MM.1S (cell line): ENCODE results near the gene THRSP.

ENCODE experiments used
- DNase-seq: peaks from one replicate; pipeline ENCODE4 v3.0.0-alpha.2; 2015
- H2AFZ ChIP-seq: fragments of 300-600 bp; sonication (generic); 2 replicates; pipeline ENCODE4 v1.6.0; 2016; ENCODE audit warnings: antibody characterized with exemption, low read length
- H3F3A ChIP-seq: fragments of 300-600 bp; sonication (generic); 2 replicates; pipeline ENCODE4 v1.6.1; 2016; ENCODE audit warnings: mild to moderate bottlenecking, antibody characterized with exemption, low read length, moderate library complexity, mixed read lengths; ENCODE audit not compliant: insufficient read depth
- H3K27ac ChIP-seq: fragments of 300-600 bp; sonication (generic); 2 replicates; pipeline ENCODE4 v1.5.1; 2016; ENCODE audit warnings: mild to moderate bottlenecking, low read length
- H3K27me3 ChIP-seq: fragments of 300-600 bp; sonication (generic); replicated peaks from 2 replicates; pipeline ENCODE4 v1.6.0; 2016; ENCODE audit warnings: low read length; ENCODE audit not compliant: insufficient read depth
- H3K36me3 ChIP-seq: fragments of 300-600 bp; sonication (generic); replicated peaks from 2 replicates; pipeline ENCODE4 v1.6.1; 2016; ENCODE audit warnings: mild to moderate bottlenecking, low read length, mixed read lengths; ENCODE audit not compliant: insufficient read depth
- H3K4me1 ChIP-seq: fragments of 300-600 bp; sonication (generic); 2 replicates; pipeline ENCODE4 v1.6.1; 2016; ENCODE audit warnings: low read length, mixed read lengths
- H3K4me2 ChIP-seq: fragments of 300-600 bp; sonication (generic); 2 replicates; pipeline ENCODE4 v1.6.0; 2016; ENCODE audit warnings: low read depth, low read length
- H3K4me3 ChIP-seq: fragments of 300-600 bp; sonication (generic); 2 replicates; pipeline ENCODE4 v1.5.1; 2016; ENCODE audit warnings: low read length, mixed read lengths
- H3K79me2 ChIP-seq: fragments of 300-600 bp; sonication (generic); 2 replicates; pipeline ENCODE4 v1.6.1; 2016; ENCODE audit warnings: mixed run types, low read length, mixed read lengths
- H3K9ac ChIP-seq: fragments of 300-600 bp; sonication (generic); 2 replicates; pipeline ENCODE4 v1.6.1; 2016; ENCODE audit warnings: low read length, mixed read lengths
- H3K9me2 ChIP-seq: fragments of 300-600 bp; sonication (generic); replicated peaks from 2 replicates; pipeline ENCODE4 v1.6.1; 2016; ENCODE audit warnings: mild to moderate bottlenecking, low read length, mixed read lengths; ENCODE audit not compliant: insufficient read depth
- H3K9me3 ChIP-seq: fragments of 300-600 bp; sonication (generic); replicated peaks from 2 replicates; pipeline ENCODE4 v1.6.1; 2016; ENCODE audit warnings: mild to moderate bottlenecking, low read length, mixed read lengths; ENCODE audit not compliant: insufficient read depth
- H4K20me1 ChIP-seq: fragments of 300-600 bp; sonication (generic); 2 replicates; pipeline ENCODE4 v1.6.1; 2016; ENCODE audit warnings: mild to moderate bottlenecking, low read length, moderate library complexity, mixed read lengths; ENCODE audit not compliant: insufficient read depth
- EZH2 ChIP-seq: fragments of 300-600 bp; sonication (generic); optimal IDR thresholded peaks from 2 replicates; pipeline ENCODE3; 2017; ENCODE audit warnings: low read depth, mild to moderate bottlenecking, antibody characterized with exemption, low read length, mixed read lengths
- EZH2phosphoT487 ChIP-seq: fragments of 300-600 bp; sonication (generic); IDR thresholded peaks from 2 replicates; pipeline ENCODE4 v1.6.1; 2018; ENCODE audit warnings: antibody characterized with exemption, low read length
- TF ChIP-seq, protein P1 (sequence below): fragments of 300-600 bp; sonication (generic); IDR thresholded peaks from 2 replicates; pipeline ENCODE4 v1.5.1; 2016; ENCODE audit warnings: antibody characterized with exemption, low read length, mixed read lengths

The THRSP gene

DNA sequence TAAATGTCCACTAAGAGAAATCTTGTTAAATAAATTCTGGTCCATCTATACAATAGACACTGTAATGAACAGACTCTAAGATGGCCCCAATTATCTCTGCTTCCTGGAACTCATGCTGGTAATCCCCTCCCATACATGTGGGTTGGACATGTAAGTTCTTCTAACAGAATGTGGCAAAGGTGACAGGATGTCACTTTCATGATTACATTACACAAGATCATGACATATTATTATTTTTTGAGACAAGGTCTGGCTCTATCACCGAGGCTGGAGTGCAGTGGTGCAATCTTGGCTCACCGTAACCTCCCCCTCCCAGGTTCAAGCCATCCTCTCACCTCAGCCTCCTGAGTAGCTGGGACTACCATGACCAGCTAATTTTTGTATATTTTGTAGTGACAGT is 30.6 kb downstream of the THRSP start:
- Histone ChIP-seq H3K9me2 (no peaks in the 10 kb centered on the region), H4K20me1 (no peaks in the 10 kb centered on the region), H3K9me3 (no peaks in the 10 kb centered on the region), H3K79me2 (no peaks in the 10 kb centered on the region), H3F3A (no peaks in the 10 kb centered on the region), H3K27me3 (no peaks in the 10 kb centered on the region), H3K36me3 (no peaks in the 10 kb centered on the region), H3K4me1 (no peaks in the 10 kb centered on the region), H3K9ac (no peak overlapping the region), H3K27ac (no peak overlapping the region), H2AFZ (no peak overlapping the region), H3K4me2 (no peak overlapping the region), H3K4me3 (no peak overlapping the region)
- TF ChIP-seq EZH2: no peak
- no peak for TF ChIP-seq EZH2phosphoT487
- TF ChIP-seq, protein P1, sequence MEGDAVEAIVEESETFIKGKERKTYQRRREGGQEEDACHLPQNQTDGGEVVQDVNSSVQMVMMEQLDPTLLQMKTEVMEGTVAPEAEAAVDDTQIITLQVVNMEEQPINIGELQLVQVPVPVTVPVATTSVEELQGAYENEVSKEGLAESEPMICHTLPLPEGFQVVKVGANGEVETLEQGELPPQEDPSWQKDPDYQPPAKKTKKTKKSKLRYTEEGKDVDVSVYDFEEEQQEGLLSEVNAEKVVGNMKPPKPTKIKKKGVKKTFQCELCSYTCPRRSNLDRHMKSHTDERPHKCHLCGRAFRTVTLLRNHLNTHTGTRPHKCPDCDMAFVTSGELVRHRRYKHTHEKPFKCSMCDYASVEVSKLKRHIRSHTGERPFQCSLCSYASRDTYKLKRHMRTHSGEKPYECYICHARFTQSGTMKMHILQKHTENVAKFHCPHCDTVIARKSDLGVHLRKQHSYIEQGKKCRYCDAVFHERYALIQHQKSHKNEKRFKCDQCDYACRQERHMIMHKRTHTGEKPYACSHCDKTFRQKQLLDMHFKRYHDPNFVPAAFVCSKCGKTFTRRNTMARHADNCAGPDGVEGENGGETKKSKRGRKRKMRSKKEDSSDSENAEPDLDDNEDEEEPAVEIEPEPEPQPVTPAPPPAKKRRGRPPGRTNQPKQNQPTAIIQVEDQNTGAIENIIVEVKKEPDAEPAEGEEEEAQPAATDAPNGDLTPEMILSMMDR: no peak
- DNase-seq: no peak

DNA sequence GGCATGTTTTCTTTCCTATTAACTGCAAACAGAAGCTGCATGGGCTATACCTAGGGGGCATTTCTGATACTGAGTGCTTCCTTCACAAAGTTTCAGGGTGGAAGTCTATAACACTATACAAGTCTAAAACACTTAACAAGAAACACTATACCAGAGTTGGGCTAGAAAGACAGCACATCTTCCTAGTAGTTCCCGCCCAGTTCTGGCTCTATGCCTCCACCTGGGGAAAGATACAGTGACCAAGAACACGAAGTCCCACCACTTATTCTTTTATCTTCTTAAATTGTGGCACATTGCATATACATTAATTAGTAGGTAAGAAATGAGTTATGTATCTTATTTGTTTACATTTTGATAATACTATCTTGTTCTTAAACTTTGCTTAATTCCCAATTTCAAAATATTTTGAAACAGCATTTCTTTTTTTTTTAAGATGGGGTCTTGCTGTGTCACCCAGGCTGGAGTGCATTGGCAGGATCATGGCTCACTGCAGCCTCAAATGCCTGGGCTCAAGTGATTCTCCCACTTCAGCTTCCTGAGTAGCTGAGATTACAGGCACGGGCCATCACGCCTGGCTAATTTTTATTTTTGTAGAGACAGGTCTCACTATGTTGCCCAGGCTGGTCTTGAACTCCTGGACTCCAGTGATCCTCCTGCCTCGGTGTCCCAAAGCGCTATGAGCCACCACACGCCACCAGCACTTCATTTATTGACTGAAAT is 34.2 kb downstream of the THRSP start:
- Histone ChIP-seq H4K20me1 (no peaks in the 10 kb centered on the region), H3K4me1 (no peaks in the 10 kb centered on the region), H3K36me3 (no peaks in the 10 kb centered on the region; the same call in 1 of the 2 replicates), H3K9me3 (no peaks in the 10 kb centered on the region), H3K4me2 (no peak overlapping the region), H3K9ac (no peak overlapping the region), H3K9me2 (no peaks in the 10 kb centered on the region), H3F3A (no peaks in the 10 kb centered on the region), H3K79me2 (no peaks in the 10 kb centered on the region), H3K27ac (no peak overlapping the region), H3K4me3 (no peak overlapping the region), H2AFZ (no peak overlapping the region), H3K27me3 (no peaks in the 10 kb centered on the region)
- DNase-seq: no peak
- TF ChIP-seq EZH2 (no peak), EZH2phosphoT487 (no peak)
- TF ChIP-seq, protein P1: no peak

DNA sequence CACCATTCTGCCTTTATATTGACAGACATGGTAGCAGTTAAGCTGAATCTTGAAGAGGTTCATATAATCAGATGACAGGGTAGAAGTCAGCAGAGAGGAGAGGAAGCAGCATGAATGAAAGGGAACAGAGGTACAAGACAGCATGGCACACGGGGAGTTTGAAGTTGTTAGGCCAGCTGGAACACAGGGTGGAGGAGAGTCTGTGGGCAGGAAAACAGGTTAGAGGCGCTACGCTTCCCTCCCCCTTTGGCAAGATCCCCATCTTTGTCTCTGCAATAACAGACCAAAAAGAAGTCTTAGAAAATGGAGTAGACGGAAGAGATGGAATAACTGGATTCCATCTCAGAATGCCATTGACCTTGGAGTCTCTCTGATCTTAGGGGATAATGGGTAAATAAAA is 36.0 kb downstream of the THRSP start:
- Histone ChIP-seq H3K4me2 (no peak overlapping the region), H3K4me3 (no peak overlapping the region), H3K36me3 (no peaks in the 10 kb centered on the region; the same call in none of the 2 replicates), H3F3A (no peaks in the 10 kb centered on the region), H3K4me1 (no peaks in the 10 kb centered on the region), H3K27ac (no peak overlapping the region), H4K20me1 (no peaks in the 10 kb centered on the region), H3K79me2 (no peaks in the 10 kb centered on the region), H3K9me2 (no peaks in the 10 kb centered on the region), H3K27me3 (no peaks in the 10 kb centered on the region), H2AFZ (no peak overlapping the region), H3K9me3 (no peaks in the 10 kb centered on the region), H3K9ac (no peak overlapping the region)
- DNase-seq: no peak
- TF ChIP-seq EZH2 (no peak), EZH2phosphoT487 (no peak)
- TF ChIP-seq, protein P1: no peak
